Measurements from ENCODE around the gene LHFPL6.

Gene LHFPL6

GRCh38 chr13:39302820-39303219 lies 300.2 kb downstream of the LHFPL6 start:
- no peaks in the 10 kb centered on the region for H3K4me1 ChIP-seq (ENCODE audit: insufficient read depth, low read length)
- no peak overlapping the region for H3K4me2 ChIP-seq (ENCODE audit: insufficient read depth, low read length)
- H3K9ac ChIP-seq (ENCODE audit: low read depth, low read length) = no peak overlapping the region
- no peak overlapping the region for H3K27ac ChIP-seq (ENCODE audit: low read length)
- no peaks in the 10 kb centered on the region for H3K27me3 ChIP-seq (ENCODE audit: insufficient read depth, low read length, poor library complexity)
- no peaks in the 10 kb centered on the region for H4K20me1 ChIP-seq (ENCODE audit: insufficient read depth, low read length)
- no peaks in the 10 kb centered on the region for H3K79me2 ChIP-seq (ENCODE audit: insufficient read depth, low read length)
- TF ChIP-seq EZH2 (IDR thresholded peaks at IDR 0.05; ENCODE audit: borderline replicate concordance, low read depth, low read length, severe bottlenecking) (no peak), CTCF (IDR thresholded peaks at IDR 0.05; ENCODE audit: borderline replicate concordance, extremely low read depth, low read length, poor library complexity, severe bottlenecking) (no peak)
- no peak overlapping the region for H2AFZ ChIP-seq (ENCODE audit: low read depth, low read length)
- H3K36me3 ChIP-seq (ENCODE audit: insufficient read depth, low read length) = no peaks in the 10 kb centered on the region
- DNase-seq (no peak), ATAC-seq (ENCODE audit: insufficient read depth, low read depth) (no peak)
- no peak overlapping the region for H3K4me3 ChIP-seq (ENCODE audit: low read depth in 1 of 2, low read length in 2 of 2)
- H3K9me3 ChIP-seq (ENCODE audit: insufficient read depth, low read length, severe bottlenecking) = no peaks in the 10 kb centered on the region

DNA sequence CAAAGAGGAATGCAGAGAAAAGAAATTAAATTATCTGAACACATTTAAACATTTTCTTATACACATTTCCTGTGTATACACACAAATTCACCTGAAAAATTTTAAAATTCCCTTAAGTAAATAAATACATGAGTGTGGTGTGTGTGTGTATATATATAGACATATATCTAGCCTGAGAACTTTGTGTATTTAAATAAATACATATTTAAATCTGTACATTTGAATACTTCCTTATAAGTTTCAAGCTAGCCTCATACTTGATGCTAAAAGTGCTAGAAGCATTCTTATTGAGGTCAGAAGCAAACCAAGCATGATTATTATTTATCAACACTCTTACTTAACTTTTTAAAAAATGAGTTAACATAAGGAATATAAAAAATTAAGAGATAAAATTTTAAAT lies 304.0 kb downstream of the LHFPL6 start:
- Histone ChIP-seq H4K20me1 (ENCODE audit: insufficient read depth, low read length) (no peaks in the 10 kb centered on the region), H3K9ac (ENCODE audit: low read depth, low read length) (no peak overlapping the region), H3K4me1 (ENCODE audit: insufficient read depth, low read length) (no peaks in the 10 kb centered on the region), H2AFZ (ENCODE audit: low read depth, low read length) (no peak overlapping the region), H3K4me2 (ENCODE audit: insufficient read depth, low read length) (no peak overlapping the region), H3K4me3 (ENCODE audit: low read depth in 1 of 2, low read length in 2 of 2) (no peak overlapping the region), H3K27me3 (ENCODE audit: insufficient read depth, low read length, poor library complexity) (no peaks in the 10 kb centered on the region), H3K36me3 (ENCODE audit: insufficient read depth, low read length) (no peaks in the 10 kb centered on the region), H3K79me2 (ENCODE audit: insufficient read depth, low read length) (no peaks in the 10 kb centered on the region), H3K27ac (ENCODE audit: low read length) (no peak overlapping the region), H3K9me3 (ENCODE audit: insufficient read depth, low read length, severe bottlenecking) (no peaks in the 10 kb centered on the region)
- ATAC-seq (ENCODE audit: insufficient read depth, low read depth) (no peak), DNase-seq (no peak)
- TF ChIP-seq EZH2 (IDR thresholded peaks at IDR 0.05; ENCODE audit: borderline replicate concordance, low read depth, low read length, severe bottlenecking) (no peak), CTCF (IDR thresholded peaks at IDR 0.05; ENCODE audit: borderline replicate concordance, extremely low read depth, low read length, poor library complexity, severe bottlenecking) (no peak)

- H3K9me3 ChIP-seq (ENCODE audit: insufficient read depth, low read length, severe bottlenecking) = no peaks in the 10 kb centered on the region
- no peak for ATAC-seq (ENCODE audit: insufficient read depth, low read depth)
- H3K27me3 ChIP-seq (ENCODE audit: insufficient read depth, low read length, poor library complexity) = no peaks in the 10 kb centered on the region
- DNase-seq = no peak
- H3K27ac ChIP-seq (ENCODE audit: low read length) = no peak overlapping the region
- TF ChIP-seq CTCF (IDR thresholded peaks at IDR 0.05; ENCODE audit: borderline replicate concordance, extremely low read depth, low read length, poor library complexity, severe bottlenecking) (no peak), EZH2 (IDR thresholded peaks at IDR 0.05; ENCODE audit: borderline replicate concordance, low read depth, low read length, severe bottlenecking) (no peak)
- no peak overlapping the region for H2AFZ ChIP-seq (ENCODE audit: low read depth, low read length)
- H3K36me3 ChIP-seq (ENCODE audit: insufficient read depth, low read length) = no peaks in the 10 kb centered on the region
- H3K4me1 ChIP-seq (ENCODE audit: insufficient read depth, low read length) = no peaks in the 10 kb centered on the region
- H3K4me2 ChIP-seq (ENCODE audit: insufficient read depth, low read length) = no peak overlapping the region
- H3K4me3 ChIP-seq (ENCODE audit: low read depth in 1 of 2, low read length in 2 of 2) = no peak overlapping the region
- no peaks in the 10 kb centered on the region for H4K20me1 ChIP-seq (ENCODE audit: insufficient read depth, low read length)
- no peak overlapping the region for H3K9ac ChIP-seq (ENCODE audit: low read depth, low read length)
- H3K79me2 ChIP-seq (ENCODE audit: insufficient read depth, low read length) = no peaks in the 10 kb centered on the region
These were observed 305.3 kb downstream of the LHFPL6 start for GRCh38 chr13:39297664-39298171.

- no peak for DNase-seq
- TF ChIP-seq EZH2 (IDR thresholded peaks at IDR 0.05; ENCODE audit: borderline replicate concordance, low read depth, low read length, severe bottlenecking) = no peak
- H3K27ac ChIP-seq (ENCODE audit: low read length) = no peak overlapping the region
- no peak overlapping the region for H3K9ac ChIP-seq (ENCODE audit: low read depth, low read length)
- H3K4me2 ChIP-seq (ENCODE audit: insufficient read depth, low read length) = no peak overlapping the region
- H3K36me3 ChIP-seq (ENCODE audit: insufficient read depth, low read length) = no peaks in the 10 kb centered on the region
- H3K4me1 ChIP-seq (ENCODE audit: insufficient read depth, low read length) = no peaks in the 10 kb centered on the region
- H3K27me3 ChIP-seq (ENCODE audit: insufficient read depth, low read length, poor library complexity) = no peaks in the 10 kb centered on the region
- no peak for ATAC-seq (ENCODE audit: insufficient read depth, low read depth)
- no peaks in the 10 kb centered on the region for H4K20me1 ChIP-seq (ENCODE audit: insufficient read depth, low read length)
- H3K79me2 ChIP-seq (ENCODE audit: insufficient read depth, low read length) = no peaks in the 10 kb centered on the region
- H3K9me3 ChIP-seq (ENCODE audit: insufficient read depth, low read length, severe bottlenecking) = no peaks in the 10 kb centered on the region
- H2AFZ ChIP-seq (ENCODE audit: low read depth, low read length) = no peak overlapping the region
- H3K4me3 ChIP-seq (ENCODE audit: low read depth in 1 of 2, low read length in 2 of 2) = no peak overlapping the region
These were observed 306.0 kb downstream of the LHFPL6 start for GRCh38 chr13:39297023-39297422.
